Measurements from ENCODE around the gene TACC3.

The TACC3 gene

DNA sequence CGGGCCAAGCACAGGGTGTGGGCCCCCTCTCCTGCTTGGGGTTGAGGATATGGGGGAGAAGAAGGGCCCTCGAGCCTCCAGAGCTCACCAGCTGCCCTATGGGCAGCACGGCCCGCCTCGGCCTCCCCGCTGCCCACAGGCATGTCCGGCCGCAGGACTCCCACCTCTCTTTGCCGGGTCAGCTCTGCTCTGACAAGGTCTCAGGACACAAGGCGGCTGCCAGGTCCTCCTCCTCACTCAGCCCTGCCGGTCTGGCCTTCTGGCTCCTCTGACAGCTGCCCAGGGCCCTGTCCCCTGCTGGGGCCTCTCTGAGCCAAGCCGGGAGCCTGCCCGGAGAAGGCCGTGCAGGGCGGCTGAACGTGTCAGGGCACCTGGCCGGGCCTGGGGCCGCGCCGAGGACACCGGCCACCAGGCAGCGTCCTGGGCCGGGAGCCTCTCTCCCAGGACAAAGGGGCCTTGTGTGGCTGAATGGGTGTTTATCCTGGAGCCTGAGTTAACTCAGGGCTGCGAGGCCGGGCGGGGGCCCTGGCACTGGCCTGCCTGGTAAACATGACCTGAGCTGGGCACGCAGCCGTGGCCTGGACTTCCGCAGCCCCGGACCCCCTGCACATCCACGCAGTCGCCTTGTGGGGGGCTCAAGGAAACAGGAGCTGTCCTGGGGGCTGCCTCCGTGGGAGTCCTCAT, 25.7 kb downstream of the TACC3 start:
- CTCF ChIA-PET: interaction anchor here (0.5 to 8.0 kb wide), 24 partner anchors 10 to 442 kb away, joined by 3 to 148 read pairs (median 4); no protein-coding TSS in a partner anchor
- no peak overlapping the region for H3K27ac ChIP-seq (ENCODE audit: extremely low read depth, low read depth, low read length)
- POLR2A ChIA-PET: interaction anchor here (0.6 to 2.1 kb wide), 3 partner anchors 8 to 46 kb away, joined by 4 to 5 read pairs (median 4); partner anchors contain the start of gene FGFR3
- no peaks in the 10 kb centered on the region for H3K4me1 ChIP-seq (ENCODE audit: control insufficient read depth, insufficient read depth, low read length)
- TF ChIP-seq, protein P1, sequence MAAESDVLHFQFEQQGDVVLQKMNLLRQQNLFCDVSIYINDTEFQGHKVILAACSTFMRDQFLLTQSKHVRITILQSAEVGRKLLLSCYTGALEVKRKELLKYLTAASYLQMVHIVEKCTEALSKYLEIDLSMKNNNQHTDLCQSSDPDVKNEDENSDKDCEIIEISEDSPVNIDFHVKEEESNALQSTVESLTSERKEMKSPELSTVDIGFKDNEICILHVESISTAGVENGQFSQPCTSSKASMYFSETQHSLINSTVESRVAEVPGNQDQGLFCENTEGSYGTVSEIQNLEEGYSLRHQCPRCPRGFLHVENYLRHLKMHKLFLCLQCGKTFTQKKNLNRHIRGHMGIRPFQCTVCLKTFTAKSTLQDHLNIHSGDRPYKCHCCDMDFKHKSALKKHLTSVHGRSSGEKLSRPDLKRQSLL (tag by site-specific recombination; IDR thresholded peaks at IDR 0.05): no peak
- TF ChIP-seq GLIS1 (tag by site-specific recombination; IDR thresholded peaks at IDR 0.05) (peak; percentile 24; the same call in 1 of the 2 replicates), ZNF404 (tag by site-specific recombination; IDR thresholded peaks at IDR 0.05) (no peak), ZNF223 (tag by site-specific recombination; IDR thresholded peaks at IDR 0.05) (no peak), ZNF114 (tag by site-specific recombination; IDR thresholded peaks at IDR 0.05) (no peak), ZFHX2 (tag by site-specific recombination; conservative IDR thresholded peaks at IDR 0.05) (no peak)
- H3K9me3 ChIP-seq (ENCODE audit: control insufficient read depth, insufficient read depth, low read depth, low read length): no peaks in the 10 kb centered on the region
- peaks cover 0 to 27% of the 10 kb centered on the region in 2 experiments; a peak in 2 of 3 replicates for H3K36me3 ChIP-seq (ENCODE audit: control insufficient read depth in 2 of 2, insufficient read depth in 1 of 2, low read length in 2 of 2)
- H3K4me3 ChIP-seq (ENCODE audit: low read depth, low read length): no peak overlapping the region

- H3K4me3 ChIP-seq (ENCODE audit: low read depth, low read length): no peak overlapping the region
- H3K4me1 ChIP-seq (ENCODE audit: control insufficient read depth, insufficient read depth, low read length): no peaks in the 10 kb centered on the region
- ChIA-PET POLR2A (interaction anchor here (1.2 to 2.2 kb wide), 3 partner anchors 30 to 62 kb away, joined by 4 to 7 read pairs (median 5); partner anchors contain the start of gene FGFR3), CTCF (interaction anchor here (0.7 to 8.0 kb wide), 12 partner anchors 8 to 258 kb away, joined by 3 to 148 read pairs (median 4); no protein-coding TSS in a partner anchor)
- TF ChIP-seq ZNF48 (tag by site-specific recombination; IDR thresholded peaks at IDR 0.05) (no peak), ZNF677 (tag by site-specific recombination; IDR thresholded peaks at IDR 0.05) (no peak), ZNF488 (tag by site-specific recombination; IDR thresholded peaks at IDR 0.05) (no peak), ZNF426 (tag by site-specific recombination; IDR thresholded peaks at IDR 0.05) (no peak), ZNF514 (tag by site-specific recombination; IDR thresholded peaks at IDR 0.05) (no peak), HOXA7 (CRISPR knock-in tag; IDR thresholded peaks at IDR 0.05; ENCODE audit: borderline replicate concordance) (no peak), ZNF280C (tag by site-specific recombination; IDR thresholded peaks at IDR 0.05) (no peak)
- TF ChIP-seq, protein P2, sequence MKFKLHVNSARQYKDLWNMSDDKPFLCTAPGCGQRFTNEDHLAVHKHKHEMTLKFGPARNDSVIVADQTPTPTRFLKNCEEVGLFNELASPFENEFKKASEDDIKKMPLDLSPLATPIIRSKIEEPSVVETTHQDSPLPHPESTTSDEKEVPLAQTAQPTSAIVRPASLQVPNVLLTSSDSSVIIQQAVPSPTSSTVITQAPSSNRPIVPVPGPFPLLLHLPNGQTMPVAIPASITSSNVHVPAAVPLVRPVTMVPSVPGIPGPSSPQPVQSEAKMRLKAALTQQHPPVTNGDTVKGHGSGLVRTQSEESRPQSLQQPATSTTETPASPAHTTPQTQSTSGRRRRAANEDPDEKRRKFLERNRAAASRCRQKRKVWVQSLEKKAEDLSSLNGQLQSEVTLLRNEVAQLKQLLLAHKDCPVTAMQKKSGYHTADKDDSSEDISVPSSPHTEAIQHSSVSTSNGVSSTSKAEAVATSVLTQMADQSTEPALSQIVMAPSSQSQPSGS (tag by site-specific recombination; IDR thresholded peaks at IDR 0.05; ENCODE audit: low read depth): no peak
- TF ChIP-seq, protein P3, sequence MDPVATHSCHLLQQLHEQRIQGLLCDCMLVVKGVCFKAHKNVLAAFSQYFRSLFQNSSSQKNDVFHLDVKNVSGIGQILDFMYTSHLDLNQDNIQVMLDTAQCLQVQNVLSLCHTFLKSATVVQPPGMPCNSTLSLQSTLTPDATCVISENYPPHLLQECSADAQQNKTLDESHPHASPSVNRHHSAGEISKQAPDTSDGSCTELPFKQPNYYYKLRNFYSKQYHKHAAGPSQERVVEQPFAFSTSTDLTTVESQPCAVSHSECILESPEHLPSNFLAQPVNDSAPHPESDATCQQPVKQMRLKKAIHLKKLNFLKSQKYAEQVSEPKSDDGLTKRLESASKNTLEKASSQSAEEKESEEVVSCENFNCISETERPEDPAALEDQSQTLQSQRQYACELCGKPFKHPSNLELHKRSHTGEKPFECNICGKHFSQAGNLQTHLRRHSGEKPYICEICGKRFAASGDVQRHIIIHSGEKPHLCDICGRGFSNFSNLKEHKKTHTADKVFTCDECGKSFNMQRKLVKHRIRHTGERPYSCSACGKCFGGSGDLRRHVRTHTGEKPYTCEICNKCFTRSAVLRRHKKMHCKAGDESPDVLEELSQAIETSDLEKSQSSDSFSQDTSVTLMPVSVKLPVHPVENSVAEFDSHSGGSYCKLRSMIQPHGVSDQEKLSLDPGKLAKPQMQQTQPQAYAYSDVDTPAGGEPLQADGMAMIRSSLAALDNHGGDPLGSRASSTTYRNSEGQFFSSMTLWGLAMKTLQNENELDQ (tag by site-specific recombination; IDR thresholded peaks at IDR 0.05; ENCODE audit: low read depth): no peak
- no peaks in the 10 kb centered on the region for H3K9me3 ChIP-seq (ENCODE audit: control insufficient read depth, insufficient read depth, low read depth, low read length)
- peaks cover 0 to 22% of the 10 kb centered on the region in 2 experiments; a peak in 2 of 3 replicates for H3K36me3 ChIP-seq (ENCODE audit: control insufficient read depth in 2 of 2, insufficient read depth in 1 of 2, low read length in 2 of 2)
- H3K27ac ChIP-seq (ENCODE audit: extremely low read depth, low read depth, low read length): no peak overlapping the region
These were observed 26.3 kb downstream of the TACC3 start for GRCh38 chr4:1747603-1747967.

Measured in HEK293 (cell line).